Stimulated activated CD8-positive, alpha-beta memory T cell treated with anti-CD3 and anti-CD28 coated beads, Interleukin-15, amount 100 ng/mL, for 1 hour (primary cell): ENCODE measurements around the gene ZEB1.
"Not testable (repeated sequence)": the region's sequence is repeated elsewhere in the genome, so short reads cannot be mapped to it uniquely, and the experiment has no call there.

Experiments used
- DNase-seq: peaks from one replicate; pipeline ENCODE4 v3.0.0-alpha.2; 2020; ENCODE audit warnings: low read depth

Gene ZEB1

GRCh38 chr10:31318382-31318853 lies 598 bp upstream of the ZEB1 start:
- peak; percentile 41 for DNase-seq

DNA sequence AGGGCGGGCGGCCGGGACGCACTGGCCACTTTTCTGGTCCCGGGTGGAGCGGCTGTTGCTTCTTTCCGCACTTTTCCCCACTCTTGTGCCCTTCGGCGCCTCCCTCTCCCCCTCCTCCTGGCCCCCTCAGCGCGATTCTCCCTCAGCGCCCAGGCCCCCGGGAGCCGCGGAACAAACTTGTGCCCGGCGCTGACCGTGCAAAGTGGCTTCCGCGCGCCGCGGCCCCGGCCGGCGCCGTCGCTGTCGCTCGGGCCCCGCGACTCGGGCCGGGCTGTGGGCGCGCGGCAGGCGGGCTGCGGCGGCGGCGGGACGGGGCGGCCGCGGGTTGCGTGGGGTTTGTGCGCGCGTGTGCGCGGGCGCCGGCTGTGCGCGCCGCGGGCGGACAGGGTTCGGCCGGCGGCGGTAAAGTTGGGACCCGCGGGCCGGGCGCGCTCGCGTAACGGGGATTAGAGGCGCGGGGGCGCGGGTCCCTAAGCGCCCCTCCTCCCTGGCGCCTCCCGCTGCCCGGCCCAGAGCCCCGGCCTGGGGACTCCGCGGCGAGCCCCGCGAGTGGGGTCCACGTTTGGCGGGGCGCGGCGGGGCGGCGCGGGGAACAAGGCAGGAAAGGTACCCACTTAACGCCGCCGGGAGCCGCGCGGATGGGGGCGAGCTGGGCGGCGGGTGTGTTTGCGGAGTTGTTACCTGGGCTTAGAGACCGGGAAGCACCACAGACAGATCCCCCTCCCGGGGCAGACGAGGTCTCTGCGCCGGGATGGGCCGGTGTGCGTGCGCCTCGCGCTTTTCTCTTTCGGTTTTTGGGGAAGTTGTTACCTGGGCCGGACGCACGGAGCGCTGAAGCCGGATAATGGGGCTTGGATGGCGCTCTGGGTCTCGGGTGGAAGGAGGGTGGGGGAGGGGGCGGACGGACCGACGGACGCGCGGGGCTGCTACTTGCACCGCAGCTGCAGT lies 860 bp downstream of the ZEB1 start:
- no peak for DNase-seq

DNA sequence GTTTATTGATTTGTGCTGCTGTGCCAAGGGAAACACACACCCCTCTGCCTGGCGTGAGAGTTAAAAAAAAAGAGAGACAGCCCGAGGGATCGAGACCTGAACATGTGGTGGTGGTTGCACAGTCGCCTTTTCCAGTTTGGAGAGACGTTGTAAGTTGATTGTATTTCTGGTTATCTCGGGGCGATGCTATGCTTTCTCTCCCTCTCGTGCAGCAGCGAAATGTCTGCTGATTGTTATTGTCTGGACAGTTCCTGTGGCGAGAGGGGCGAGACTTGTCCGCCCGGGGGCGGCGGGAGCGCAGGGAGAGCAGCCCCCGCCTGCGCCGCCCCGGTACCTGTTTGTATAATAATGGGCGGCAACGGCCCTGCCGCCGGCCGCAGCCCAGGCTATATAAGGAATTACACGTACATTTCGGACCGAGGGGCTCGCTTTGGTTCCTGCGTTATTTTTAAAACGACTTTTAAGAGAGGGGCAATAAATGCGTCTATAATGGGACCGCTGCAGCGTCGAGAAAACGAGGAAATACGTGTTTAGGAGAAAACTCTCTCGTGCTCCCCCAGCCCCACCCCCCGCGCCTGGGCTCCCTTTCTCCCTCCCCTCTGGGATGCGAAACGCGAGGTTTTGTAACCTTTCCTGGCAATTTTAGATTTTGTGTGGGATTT lies 1.7 kb downstream of the ZEB1 start:
- no peak for DNase-seq

- DNase-seq: no peak
These were observed 2.5 kb downstream of the ZEB1 start for GRCh38 chr10:31321396-31321941.

- no peak for DNase-seq
These were observed 3.6 kb downstream of the ZEB1 start for GRCh38 chr10:31322647-31323046.

GRCh38 chr10:31340343-31340742 lies 21.3 kb downstream of the ZEB1 start:
- DNase-seq: no peak

GRCh38 chr10:31341552-31341951 lies 22.5 kb downstream of the ZEB1 start:
- no peak for DNase-seq

DNA sequence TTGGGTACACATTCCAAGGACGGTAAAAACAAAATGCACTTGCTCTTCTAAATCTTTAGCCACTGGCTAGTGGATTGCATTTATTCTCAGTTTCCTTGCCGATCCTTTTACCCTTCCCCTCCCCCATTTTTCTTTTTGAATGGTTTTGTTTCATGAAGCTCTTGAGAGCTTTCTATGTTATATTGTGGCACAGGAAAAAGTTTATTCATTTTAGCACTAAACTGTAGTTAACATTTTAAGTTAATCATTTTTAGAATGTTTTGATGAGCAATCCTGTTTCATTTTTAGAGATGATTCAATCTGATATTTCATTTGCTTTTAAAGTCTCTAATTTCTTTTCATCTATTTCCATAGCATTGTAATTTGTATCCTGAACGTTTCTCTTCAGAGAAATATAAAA lies 24.0 kb downstream of the ZEB1 start:
- no peak for DNase-seq

DNA sequence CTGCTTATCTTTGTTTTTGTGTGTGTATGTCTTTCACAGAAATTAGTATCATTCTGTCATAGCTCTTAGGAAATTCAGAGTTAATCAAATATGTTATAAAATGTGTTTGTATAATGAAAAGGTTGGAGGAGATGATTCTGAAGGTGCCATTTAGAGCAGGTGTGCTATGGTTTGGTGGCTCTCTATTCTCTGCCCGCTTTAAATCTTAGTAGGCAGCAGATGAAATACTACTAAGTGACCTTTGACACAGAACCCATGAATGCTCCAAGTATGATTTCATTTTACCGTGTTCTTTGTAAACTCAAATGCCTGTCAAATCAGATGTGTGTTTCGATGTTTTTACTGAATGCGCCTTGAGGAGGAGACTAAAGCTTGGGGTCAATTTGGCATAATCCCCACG lies 24.5 kb downstream of the ZEB1 start:
- DNase-seq: no peak

- no peak for DNase-seq
These were observed 26.9 kb downstream of the ZEB1 start for GRCh38 chr10:31345886-31346285.

DNA sequence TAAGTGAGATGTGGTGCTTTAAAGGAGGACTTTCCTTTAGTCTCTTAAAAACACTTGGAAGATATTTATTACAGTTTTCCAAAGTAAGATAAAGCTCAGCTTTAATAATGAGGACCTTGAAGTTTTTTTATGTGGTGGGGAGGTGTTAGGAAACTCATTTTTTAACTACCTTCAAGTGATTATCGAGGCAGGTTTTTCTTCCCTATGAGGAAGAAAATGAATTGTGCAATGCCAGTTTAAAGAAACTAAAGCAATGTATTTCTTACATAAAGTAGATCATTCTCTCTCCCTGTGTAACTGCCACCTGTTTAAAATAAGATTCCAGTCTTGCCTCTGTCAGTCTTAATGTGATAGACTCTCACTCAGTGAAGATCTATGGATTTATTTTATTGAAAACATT lies 27.9 kb downstream of the ZEB1 start:
- no peak for DNase-seq

GRCh38 chr10:31347705-31348104 lies 28.7 kb downstream of the ZEB1 start:
- no peak for DNase-seq

DNA sequence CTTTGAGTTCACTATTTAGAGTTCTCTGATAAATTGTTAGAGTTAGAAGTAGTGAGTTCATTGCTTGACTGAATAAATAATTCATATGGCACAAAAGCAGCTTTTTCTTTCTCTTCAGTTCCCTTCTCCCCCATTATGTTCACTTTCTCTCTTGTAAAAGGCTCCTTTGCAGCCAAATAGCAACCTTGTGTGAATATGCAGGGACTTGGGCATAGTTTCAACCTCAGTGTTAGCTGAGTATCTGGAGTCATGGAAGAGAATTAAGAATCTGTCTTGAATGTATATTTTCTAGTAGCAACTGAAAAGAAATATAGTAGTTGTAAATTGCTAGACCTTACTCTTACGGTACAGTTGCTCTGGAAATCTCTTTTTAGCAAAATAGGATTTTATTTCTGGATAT lies 31.9 kb downstream of the ZEB1 start:
- no peak for DNase-seq

GRCh38 chr10:31352436-31353226 lies 33.6 kb downstream of the ZEB1 start:
- no peak for DNase-seq

GRCh38 chr10:31353574-31353973 lies 34.6 kb downstream of the ZEB1 start:
- no peak for DNase-seq

DNA sequence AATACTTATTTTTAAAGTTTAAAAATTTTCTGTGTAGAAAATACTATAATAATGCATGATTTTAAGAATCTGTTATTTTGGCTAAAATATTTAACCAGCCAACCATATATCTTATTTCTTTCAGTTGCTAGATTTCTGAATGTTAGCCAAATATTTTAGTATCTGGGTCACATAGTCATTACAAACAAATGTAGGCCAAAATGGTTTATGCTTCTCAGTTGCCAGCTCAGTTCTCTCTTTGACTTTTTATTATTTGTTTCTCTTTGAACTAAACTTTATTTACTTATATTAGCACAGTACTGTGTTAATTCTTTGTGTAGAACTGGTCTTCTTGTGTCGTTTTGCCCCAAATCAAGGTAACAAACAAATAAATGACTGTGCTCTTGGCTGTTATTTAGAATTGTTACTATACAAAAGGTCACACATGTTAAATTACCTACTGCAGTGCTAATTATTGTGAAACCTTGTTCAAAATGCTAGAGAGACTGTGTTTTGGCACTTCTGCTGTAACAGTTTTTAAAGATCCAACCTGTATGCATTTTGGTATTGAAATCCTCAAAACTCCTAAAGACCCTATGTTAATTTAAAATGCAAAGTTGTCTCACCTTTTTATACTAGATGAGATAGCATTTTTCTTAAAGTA lies 39.8 kb downstream of the ZEB1 start:
- DNase-seq: no peak

- no peak for DNase-seq
These were observed 41.0 kb downstream of the ZEB1 start for GRCh38 chr10:31359979-31360378.

GRCh38 chr10:31361475-31361874 lies 42.5 kb downstream of the ZEB1 start:
- DNase-seq: not testable (repeated sequence)

DNA sequence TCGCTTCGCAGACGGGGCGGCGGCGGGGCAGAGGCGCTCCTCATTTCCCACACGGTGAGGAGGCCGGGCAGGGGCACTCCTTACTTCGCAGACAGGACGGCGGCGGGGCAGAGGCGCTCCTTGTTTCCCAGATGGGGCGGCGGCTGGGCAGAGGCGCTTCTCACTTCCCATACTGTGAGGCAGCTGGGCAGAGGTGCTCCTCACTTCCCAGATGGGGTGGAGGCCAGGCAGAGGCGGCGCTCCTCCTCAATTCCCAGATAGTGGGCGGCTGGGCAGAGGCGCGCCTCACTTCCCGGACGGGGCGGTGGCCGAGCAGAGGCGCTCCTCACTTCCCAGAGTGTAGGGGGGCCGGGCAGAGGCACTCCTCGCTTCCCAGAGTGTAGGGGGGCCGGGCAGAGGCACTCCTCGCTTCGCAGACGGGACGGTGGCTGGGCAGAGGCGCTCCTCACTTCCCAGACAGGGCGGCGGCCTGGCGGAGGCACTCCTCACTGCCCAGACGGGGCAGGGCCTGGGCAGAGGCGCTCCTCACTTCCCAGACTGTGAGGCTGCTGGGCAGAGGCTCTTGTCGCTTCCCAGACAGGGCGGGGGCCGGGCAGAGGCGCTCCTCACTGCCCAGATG lies 43.1 kb downstream of the ZEB1 start:
- DNase-seq: no peak

DNA sequence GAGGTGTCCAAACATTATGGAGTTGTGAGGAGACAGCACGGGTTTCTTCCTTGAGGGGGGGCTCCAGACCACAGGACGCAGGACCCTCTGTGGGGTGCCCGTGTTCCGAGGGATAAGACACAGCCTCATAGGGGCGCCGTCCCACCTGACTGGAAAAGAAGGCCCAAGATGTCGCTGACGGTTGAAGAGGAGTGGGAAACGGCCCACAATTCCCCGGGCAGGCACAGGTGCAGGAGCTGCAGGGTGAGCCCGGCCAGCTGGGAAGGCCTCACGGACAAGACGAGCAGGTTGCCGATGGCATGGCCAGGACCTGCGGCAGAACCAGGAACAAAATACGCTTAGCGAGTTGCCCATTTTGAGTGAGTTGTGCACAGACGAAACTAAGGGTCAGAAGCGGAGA lies 44.7 kb downstream of the ZEB1 start:
- not testable (repeated sequence) for DNase-seq

GRCh38 chr10:31364238-31364637 lies 45.2 kb downstream of the ZEB1 start:
- not testable (repeated sequence) for DNase-seq
